ENCODE measurements around the gene MRPL10.

Gene MRPL10

DNA sequence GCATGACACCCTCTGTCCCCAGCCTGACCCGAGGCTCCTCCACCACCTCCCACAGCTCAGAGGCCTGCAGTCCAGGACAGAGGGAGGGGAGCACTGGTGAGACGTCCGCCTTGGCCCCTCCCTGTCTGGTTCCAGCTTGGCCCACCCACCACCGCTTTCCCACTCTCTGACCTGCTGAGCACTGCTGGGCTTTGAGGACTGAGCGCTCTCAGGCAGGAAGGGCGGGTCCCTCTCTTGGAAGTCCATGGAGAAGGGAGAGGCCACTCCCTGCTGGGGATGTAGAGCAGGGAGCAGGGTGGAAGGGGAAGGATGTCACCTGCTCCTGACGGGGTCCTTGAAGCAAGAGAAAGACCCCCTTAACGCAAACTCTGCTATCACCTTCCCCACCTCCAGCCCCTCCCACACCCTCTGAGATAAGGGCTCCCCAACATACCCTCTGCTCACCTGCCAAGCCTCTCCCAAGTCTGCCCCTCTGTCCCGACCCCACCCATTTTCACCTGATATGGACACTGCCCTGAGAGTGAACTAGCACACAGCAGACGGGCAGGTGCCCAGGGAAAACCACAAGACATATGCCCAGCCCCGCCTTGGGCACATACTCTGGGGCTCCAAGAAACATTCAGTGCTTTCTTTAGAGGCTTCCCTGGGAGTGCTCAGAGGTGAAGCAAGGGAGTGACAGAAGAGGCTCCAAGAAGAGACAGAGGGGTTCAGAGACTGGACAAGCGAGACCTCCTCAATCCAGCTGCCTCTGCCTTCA lies 11.1 kb downstream of the MRPL10 start:
- DNase-seq (ENCODE audit: low spot score) = no peak
- H3K27ac ChIP-seq = no peak overlapping the region
- peak overlapping the region; percentile 79 for H3K4me3 ChIP-seq
- TF ChIP-seq CTCF (IDR thresholded peaks at IDR 0.05) = no peak

DNA sequence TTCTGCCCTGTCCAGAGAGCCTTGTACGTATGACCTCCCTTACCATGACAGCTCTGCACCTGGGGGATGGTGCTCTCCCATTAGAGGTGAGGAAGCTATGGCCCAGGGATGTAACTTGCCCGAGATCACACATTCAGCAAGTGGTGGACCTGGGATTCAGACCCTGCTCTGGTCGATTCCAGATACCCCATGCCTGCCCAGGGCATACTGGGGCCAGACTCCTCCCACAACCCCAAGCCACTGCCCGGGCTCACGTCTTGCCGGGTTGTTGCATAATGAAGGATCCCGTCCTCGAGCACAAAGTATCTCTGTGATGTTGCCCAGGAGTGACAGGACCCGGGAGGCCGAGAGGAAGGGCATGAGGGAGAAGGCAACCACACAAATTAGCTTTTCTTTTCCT lies 11.9 kb downstream of the MRPL10 start:
- no peak for DNase-seq (ENCODE audit: low spot score)
- Histone ChIP-seq H3K27ac (no peak overlapping the region), H3K4me3 (no peak overlapping the region)
- no peak for TF ChIP-seq CTCF (IDR thresholded peaks at IDR 0.05)

DNA sequence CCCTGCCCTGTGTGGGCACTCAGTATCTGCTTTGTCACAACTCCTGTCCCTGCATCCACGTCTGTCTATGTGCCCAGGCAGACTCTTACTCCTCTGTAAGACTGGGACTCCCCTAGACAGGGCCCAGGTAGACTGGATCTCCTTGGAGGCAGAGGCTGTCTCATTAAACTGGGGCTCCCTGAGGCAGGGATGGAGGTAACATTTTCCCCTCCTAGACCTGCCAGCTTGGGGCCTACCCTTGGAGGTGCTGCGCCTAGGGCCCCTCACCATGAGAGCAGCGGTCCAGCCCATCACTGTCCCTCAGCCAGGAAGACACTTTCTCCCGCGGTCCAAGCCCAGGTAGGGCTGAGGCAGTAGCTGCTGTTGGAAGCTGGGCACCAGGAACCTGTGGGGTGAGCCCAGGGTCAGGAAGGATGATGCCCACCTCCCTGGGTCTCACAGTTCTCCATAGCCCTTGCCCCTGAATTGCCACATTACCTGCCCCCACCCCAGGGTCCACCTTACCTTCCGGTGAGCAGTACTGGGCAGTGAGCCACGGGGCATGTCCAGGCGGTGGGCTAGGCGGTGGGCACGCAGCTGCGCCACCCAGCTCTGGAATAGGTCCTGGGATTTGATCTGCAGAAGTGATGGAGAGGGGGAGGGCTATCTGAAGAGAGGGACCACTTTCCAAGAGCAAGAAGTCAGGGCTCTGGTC lies 13.2 kb downstream of the MRPL10 start:
- no peak for TF ChIP-seq CTCF (IDR thresholded peaks at IDR 0.05)

GRCh38 chr17:47816947-47817346 lies 14.4 kb downstream of the MRPL10 start:
- H3K27ac ChIP-seq = no peak overlapping the region
- H3K4me3 ChIP-seq = no peak overlapping the region
- no peak for DNase-seq (ENCODE audit: low spot score)
- TF ChIP-seq CTCF (IDR thresholded peaks at IDR 0.05) = no peak

More for the DNA sequence above, 13.2 kb downstream of the MRPL10 start:
- no peak overlapping the region for H3K4me3 ChIP-seq
- no peak for DNase-seq (ENCODE audit: low spot score)
- H3K27ac ChIP-seq = no peak overlapping the region

DNA sequence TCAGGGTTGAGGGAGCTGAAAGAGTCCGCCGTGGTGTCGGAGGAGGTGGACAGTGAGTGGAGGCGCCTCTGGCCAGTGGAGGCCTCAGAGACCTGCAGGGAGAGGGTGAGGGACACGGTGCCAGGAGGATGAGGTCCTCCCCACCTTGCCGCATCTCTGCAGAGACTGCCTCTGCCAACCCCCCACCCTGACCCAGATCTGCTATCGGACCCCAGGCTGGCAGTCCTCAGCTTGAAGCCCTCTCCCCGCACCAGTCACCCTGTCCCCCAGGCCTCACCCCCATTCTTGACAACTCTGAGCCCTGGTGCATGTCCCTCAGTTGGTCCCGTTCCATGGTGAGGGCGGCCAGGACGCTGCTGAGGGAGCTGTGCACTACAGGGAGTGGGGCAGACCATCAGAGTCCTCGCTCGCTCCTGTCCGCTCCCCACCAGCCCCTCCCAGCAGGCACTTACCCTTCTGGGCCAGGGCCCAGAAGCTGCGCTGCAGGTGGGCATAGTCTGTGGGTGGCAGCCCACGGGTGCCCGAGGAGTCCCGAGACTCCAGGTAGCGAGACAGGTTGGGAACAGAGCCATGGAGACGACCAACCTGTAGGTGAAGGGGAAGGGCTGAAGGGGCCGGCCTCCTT lies 15.1 kb downstream of the MRPL10 start:
- DNase-seq (ENCODE audit: low spot score) = no peak
- Histone ChIP-seq H3K27ac (no peak overlapping the region), H3K4me3 (no peak overlapping the region)
- TF ChIP-seq CTCF (IDR thresholded peaks at IDR 0.05) = no peak

GRCh38 chr17:47815106-47815918 lies 16.0 kb downstream of the MRPL10 start:
- no peak overlapping the region for H3K27ac ChIP-seq
- no peak overlapping the region for H3K4me3 ChIP-seq
- no peak for TF ChIP-seq CTCF (IDR thresholded peaks at IDR 0.05)
- DNase-seq (ENCODE audit: low spot score) = no peak

Data from coronary artery (tissue), 2 donors.